ENCODE measurements around the gene TXNDC8.

GRCh38 chr9:110283751-110284150 is 53.9 kb downstream of the TXNDC8 start:
- TF ChIP-seq POLR2A (IDR thresholded peaks at IDR 0.05) (no peak), CTCF (IDR thresholded peaks at IDR 0.05) (no peak)

Data from thyroid gland (tissue), 4 donors.